H1 (cell line): ENCODE measurements around the gene CNNM3. TPM values are rescaled to one million over a fixed set of nuclear protein-coding genes. Genes with fewer than 3 reads are reported as not detected.
A peak's percentile ranks its signal among the peaks of the same experiment; 100 is the strongest.

Experiments
- CTCF ChIA-PET: fragments of 300-600 bp; sonication (Branson Sonifier 250); formaldehyde crosslinking; loops from one replicate; lab custom pipeline; 2021; ENCODE audit not compliant: partially characterized antibody; lab: Charles Lee
- POLR2A ChIA-PET: fragments of 300-600 bp; sonication (Branson Sonifier 250); formaldehyde crosslinking; loops from one replicate; lab custom pipeline; 2021; ENCODE audit warnings: inconsistent platforms; ENCODE audit not compliant: partially characterized antibody; lab: Charles Lee
- DNase-seq, 2 experiments: peaks; one replicate each; pipeline versions ENCODE4 v3.0.0 to v3.0.0-alpha.2; 2010 to 2022; ENCODE audit warnings: low spot score in 2 of 2, low read depth in 1 of 2, mixed read lengths in 1 of 2
- FAIRE-seq: peaks from 2 replicates; lab custom pipeline; 2011; peaks lifted over from hg19 to GRCh38; lab: Jason Lieb, UNC
- H2AFZ ChIP-seq: 2 replicates; pipeline ENCODE4 v1.8.1; 2012; ENCODE audit warnings: low read length, inconsistent platforms
- H2AK5ac ChIP-seq: 2 replicates; pipeline ENCODE4 v1.6.1; 2013; ENCODE audit warnings: low read depth, low read length
- H2BK120ac ChIP-seq: replicated peaks from 2 replicates; pipeline ENCODE3; 2013; ENCODE audit warnings: low read depth, low read length, inconsistent platforms
- H2BK12ac ChIP-seq: 2 replicates; pipeline ENCODE4 v1.6.1; 2013; ENCODE audit warnings: low read depth, low read length
- H2BK15ac ChIP-seq: 2 replicates; pipeline ENCODE4 v1.6.1; 2013; ENCODE audit warnings: low read length
- H2BK20ac ChIP-seq: 2 replicates; pipeline ENCODE4 v1.6.1; 2013; ENCODE audit warnings: low read length
- H2BK5ac ChIP-seq: 2 replicates; pipeline ENCODE4 v1.6.1; 2013; ENCODE audit warnings: low read depth, low read length
- H3K14ac ChIP-seq: 2 replicates; pipeline ENCODE4 v1.6.1; 2013; ENCODE audit warnings: inconsistent platforms; ENCODE audit not compliant: insufficient read length
- H3K18ac ChIP-seq: 2 replicates; pipeline ENCODE4 v1.6.1; 2013; ENCODE audit warnings: low read length; ENCODE audit errors: extremely low read depth
- H3K23ac ChIP-seq: 2 replicates; pipeline ENCODE4 v1.6.1; 2013; ENCODE audit warnings: inconsistent platforms; ENCODE audit not compliant: insufficient read length
- H3K23me2 ChIP-seq: 2 replicates; pipeline ENCODE4 v1.6.1; 2013; ENCODE audit warnings: low read depth, low read length
- H3K27ac ChIP-seq: 2 replicates; pipeline ENCODE4 v1.6.1; 2011; ENCODE audit warnings: low read depth, low read length, inconsistent platforms
- H3K27me3 ChIP-seq, 4 experiments: replicated peaks in 1 of 4; 1 replicate in 1 of 4; 2 replicates in 3 of 4; pipeline versions ENCODE4 v1.6.1 to v1.8.1; 2011 to 2013; ENCODE audit warnings: low read length in 3 of 4, mild to moderate bottlenecking in 3 of 4, inconsistent platforms in 2 of 4, mixed read lengths in 2 of 4, moderate library complexity in 1 of 4; ENCODE audit not compliant: control insufficient read depth in 3 of 4, insufficient read depth in 3 of 4; ENCODE audit errors: extremely low read depth in 1 of 4
- H3K36me3 ChIP-seq, 4 experiments: 2 replicates each; pipeline versions ENCODE4 v1.6.1 to v1.8.1; 2011 to 2013; ENCODE audit warnings: mild to moderate bottlenecking in 4 of 4, low read length in 3 of 4, moderate library complexity in 2 of 4, control low read depth in 1 of 4, inconsistent platforms in 1 of 4; ENCODE audit not compliant: insufficient read depth in 4 of 4, control insufficient read depth in 2 of 4
- H3K4ac ChIP-seq: replicated peaks from 2 replicates; pipeline ENCODE3; 2013; ENCODE audit warnings: low read length, low read depth, mixed read lengths, inconsistent platforms; ENCODE audit not compliant: insufficient read length
- H3K4me1 ChIP-seq, 4 experiments: replicated peaks in 1 of 4; 1 replicate in 1 of 4; 2 replicates in 3 of 4; pipeline versions ENCODE4 v1.6.1 to v1.8.1; 2011 to 2013; ENCODE audit warnings: low read length in 3 of 4, inconsistent platforms in 2 of 4, mixed read lengths in 1 of 4; ENCODE audit not compliant: insufficient read depth in 4 of 4, control insufficient read depth in 3 of 4
- H3K4me2 ChIP-seq, 2 experiments: 2 replicates each; pipeline versions ENCODE4 v1.6.1 to v1.8.1; 2011 to 2013; ENCODE audit warnings: low read depth in 2 of 2, low read length in 2 of 2, control low read depth in 1 of 2, inconsistent platforms in 1 of 2, mild to moderate bottlenecking in 1 of 2; ENCODE audit not compliant: insufficient read depth in 1 of 2
- H3K4me3 ChIP-seq, 4 experiments: fragments of 200-600, 300-600 bp in 1 of 4; sonication (generic), shearing (Covaris generic), sonication (Bioruptor Twin) in 1 of 4; 2 replicates each; pipeline versions ENCODE4 v1.5.1 to v1.8.1; 2011 to 2016; ENCODE audit warnings: low read length in 4 of 4, low read depth in 3 of 4, control low read depth in 2 of 4, inconsistent platforms in 2 of 4, mild to moderate bottlenecking in 2 of 4, mixed read lengths in 1 of 4, moderate library complexity in 1 of 4; ENCODE audit not compliant: insufficient read depth in 2 of 4; ENCODE audit errors: extremely low read depth in 1 of 4
- H3K56ac ChIP-seq: replicated peaks from 2 replicates; pipeline ENCODE3; 2013; ENCODE audit warnings: low read depth, mild to moderate bottlenecking, mixed read lengths, low read length, inconsistent platforms; ENCODE audit not compliant: insufficient read length
- H3K79me1 ChIP-seq: 2 replicates; pipeline ENCODE4 v1.6.1; 2013; ENCODE audit warnings: low read depth, low read length, control low read depth
- H3K79me2 ChIP-seq, 2 experiments: 2 replicates each; pipeline versions ENCODE4 v1.6.1 to v1.8.1; 2012 to 2013; ENCODE audit warnings: low read length in 2 of 2, mild to moderate bottlenecking in 2 of 2, inconsistent platforms in 1 of 2; ENCODE audit not compliant: insufficient read depth in 2 of 2, control insufficient read depth in 1 of 2
- H3K9ac ChIP-seq, 4 experiments: replicated peaks in 1 of 4; 1 replicate in 1 of 4; 2 replicates in 3 of 4; pipeline versions ENCODE4 v1.6.1 to v1.8.1; 2011 to 2013; ENCODE audit warnings: low read depth in 3 of 4, low read length in 3 of 4, control low read depth in 2 of 4, mild to moderate bottlenecking in 2 of 4, moderate library complexity in 2 of 4, inconsistent platforms in 1 of 4; ENCODE audit errors: extremely low read depth in 1 of 4
- H3K9me3 ChIP-seq, 2 experiments: 2 replicates each; pipeline versions ENCODE4 v1.6.1 to v1.8.1; 2012 to 2013; ENCODE audit warnings: mild to moderate bottlenecking in 2 of 2, moderate library complexity in 2 of 2, control low read depth in 1 of 2, inconsistent platforms in 1 of 2, low read depth in 1 of 2, low read length in 1 of 2, mixed read lengths in 1 of 2; ENCODE audit not compliant: insufficient read depth in 2 of 2
- H4K20me1 ChIP-seq, 2 experiments: replicated peaks in 1 of 2; 2 replicates each; pipeline versions ENCODE3 to v1.8.1; 2011 to 2013; ENCODE audit warnings: inconsistent platforms in 2 of 2, low read length in 2 of 2, mild to moderate bottlenecking in 1 of 2; ENCODE audit not compliant: insufficient read depth in 2 of 2, control insufficient read depth in 1 of 2
- H4K5ac ChIP-seq: 2 replicates; pipeline ENCODE4 v1.6.1; 2013; ENCODE audit warnings: low read length, low read depth, mixed read lengths, inconsistent platforms; ENCODE audit not compliant: insufficient read length
- H4K8ac ChIP-seq: 2 replicates; pipeline ENCODE4 v1.8.0; 2013; ENCODE audit warnings: mild to moderate bottlenecking, moderate library complexity, low read length, inconsistent platforms; ENCODE audit not compliant: insufficient read depth; ENCODE audit errors: extremely low read depth
- H4K91ac ChIP-seq: replicated peaks from 2 replicates; pipeline ENCODE3; 2013; ENCODE audit warnings: low read length, mixed read lengths, inconsistent platforms; ENCODE audit not compliant: insufficient read length
- ATF3 ChIP-seq: IDR thresholded peaks from 2 replicates; pipeline ENCODE4 v1.6.1; 2011; ENCODE audit warnings: low read depth, mild to moderate bottlenecking, low read length; ENCODE audit not compliant: insufficient read depth
- CTCF ChIP-seq, 3 experiments: IDR thresholded peaks; 1 replicate in 2 of 3; 2 replicates in 1 of 3; pipeline versions ENCODE4 v1.5.1 to v1.6.1; 2011; ENCODE audit warnings: low read length in 3 of 3, mild to moderate bottlenecking in 3 of 3, inconsistent platforms in 2 of 3, low read depth in 1 of 3, moderate library complexity in 1 of 3; ENCODE audit not compliant: insufficient read depth in 1 of 3; ENCODE audit errors: control extremely low read depth in 1 of 3
- RAD21 ChIP-seq, 2 experiments: IDR thresholded peaks in 1 of 2; conservative IDR thresholded peaks in 1 of 2; 2 replicates each; pipeline ENCODE4 v1.6.1; 2011; ENCODE audit warnings: low read depth in 2 of 2, low read length in 2 of 2, improper control_type of control experiment in 1 of 2, inconsistent platforms in 1 of 2, mild to moderate bottlenecking in 1 of 2, moderate library complexity in 1 of 2
- WGBS, 2 experiments: shearing (Covaris generic) in 1 of 2; methylation state at CpG; one replicate each; pipeline versions ENCODE4 v1.1.6 to v1.1.7; 2013 to 2015; ENCODE audit warnings: low lambda C conversion rate in 2 of 2, mixed read lengths in 2 of 2, inconsistent platforms in 1 of 2, low coverage in 1 of 2, missing lambda C conversion rate in 1 of 2; ENCODE audit not compliant: insufficient replicate concordance in 2 of 2, insufficient coverage in 1 of 2, insufficient read length in 1 of 2; ENCODE audit errors: extremely low coverage in 1 of 2, missing lambda C conversion rate in 1 of 2; 5-methylcytosine and 5-hydroxymethylcytosine counted together
- polyA plus RNA-seq, 7 experiments: library from polyadenylated mRNA; depleted of rRNA in 3 of 7; stranded (reverse) in 5 of 7; unstranded in 2 of 7; fragments of >200 nt in 5 of 7; fragments of 200-250 nt in 2 of 7; gene quantifications; 1 replicate in 5 of 7; 2 replicates in 1 of 7; 4 replicates in 1 of 7; pipeline versions ENCODE4 v1.2.1 to v1.2.3, GENCODE V29; 2011 to 2013; ENCODE audit warnings: missing spikeins in 2 of 7, mixed read lengths in 2 of 7
- total RNA-seq: library from RNA; stranded (reverse); fragmentation: NEBNext Ultra II Directional; extraction: Animal tissue kit (Norgen Biotek cat#: 25700); gene quantifications from 2 replicates; pipeline ENCODE4 v1.2.1, GENCODE V29; 2021

The CNNM3 gene
- total and polyA plus RNA-seq, 2 of the 8 experiments (the other 6 are each of a cell fraction or from before 2014, with no cell fraction given) = 29.1 to 29.2 TPM

GRCh38 chr2:96819876-96820511 lies 3.9 kb downstream of the CNNM3 start:
- no peaks in the 10 kb centered on the region; a peak in 1 of 7 replicates for H3K27me3 ChIP-seq
- peaks cover 18 to 42% of the 10 kb centered on the region in 2 experiments for H4K20me1 ChIP-seq
- H2BK20ac ChIP-seq = no peak overlapping the region
- H2BK15ac ChIP-seq = no peak overlapping the region
- no peak overlapping the region for H3K14ac ChIP-seq
- H3K4me1 ChIP-seq = peaks cover 0 to 22% (median 16%) of the 10 kb centered on the region in 4 experiments; a peak in 6 of 7 replicates
- no peak for TF ChIP-seq ATF3
- peak in 1 of 2 experiments; percentile 5; a peak in 1 of 4 replicates for TF ChIP-seq RAD21 (IDR thresholded peaks at IDR 0.05 in 1 of 2, conservative IDR thresholded peaks at IDR 0.05 in 1 of 2; ENCODE audit: low read depth in 2 of 2, low read length in 2 of 2)
- peak in 1 of 3 experiments; percentile 29; a peak in 1 of 4 replicates for TF ChIP-seq CTCF (IDR thresholded peaks at IDR 0.05; ENCODE audit: control extremely low read depth in 1 of 3, insufficient read depth in 1 of 3, low read depth in 1 of 3, low read length in 3 of 3)
- H3K9ac ChIP-seq = no peak overlapping the region
- no peak overlapping the region for H2BK5ac ChIP-seq
- H3K9me3 ChIP-seq = no peaks in the 10 kb centered on the region
- H4K5ac ChIP-seq = no peak overlapping the region
- H3K27ac ChIP-seq = no peak overlapping the region
- H3K23me2 ChIP-seq = peaks cover 17% of the 10 kb centered on the region
- H3K23ac ChIP-seq = no peak overlapping the region
- 91% methylated on average over 12 of the region's 12 CpGs; no CpG with 5 or more reads in 1 of the 2 experiments for WGBS, 2 experiments
- H3K4ac ChIP-seq = no peak overlapping the region
- no peak overlapping the region for H2BK120ac ChIP-seq
- H2BK12ac ChIP-seq = no peak overlapping the region
- H3K4me3 ChIP-seq = no peak overlapping the region
- H3K18ac ChIP-seq = no peak overlapping the region
- POLR2A ChIA-PET = interaction anchor here (0.8 to 2.1 kb wide), 11 partner anchors 10 to 131 kb away, joined by 3 to 9 read pairs (median 3); partner anchors contain the start of gene ANKRD23
- peaks cover 0 to 15% (median 4%) of the 10 kb centered on the region in 4 experiments; a peak in 5 of 8 replicates for H3K36me3 ChIP-seq
- H4K91ac ChIP-seq = no peak overlapping the region
- FAIRE-seq (no peak), DNase-seq (no peak)
- H3K4me2 ChIP-seq = peak overlapping the region in 1 of 2 experiments; percentile 98; a peak in 2 of 4 replicates
- H3K79me2 ChIP-seq = peaks cover 3 to 75% of the 10 kb centered on the region in 2 experiments; a peak in 3 of 4 replicates
- no peak overlapping the region for H2AFZ ChIP-seq
- CTCF ChIA-PET = interaction anchor here (0.8 to 5.3 kb wide), 12 partner anchors 10 to 292 kb away, joined by 3 to 30 read pairs (median 4); no protein-coding TSS in a partner anchor
- no peak overlapping the region for H2AK5ac ChIP-seq
- H3K79me1 ChIP-seq = peaks cover 36% of the 10 kb centered on the region
- H4K8ac ChIP-seq = peak overlapping the region; percentile 15; the same call in 1 of the 2 replicates
- no peak overlapping the region for H3K56ac ChIP-seq
